ENCODE data around the gene HNF1A. TPM values are rescaled to one million over a fixed set of nuclear protein-coding genes. Genes with fewer than 3 reads are reported as not detected.
A peak's percentile ranks its signal among the peaks of the same experiment; 100 is the strongest.

The HNF1A gene
- total and polyA plus RNA-seq, 2 of the 13 experiments (the other 11 are each of a cell fraction or from before 2014, with no cell fraction given): 13.4 to 34.7 TPM

- ATAC-seq: peak; percentile 6; the same call in 2 of the 3 replicates
- Histone ChIP-seq H2AFZ (ENCODE audit: low read length) (no peak overlapping the region), H3K9me3 (ENCODE audit: low read length) (no peaks in the 10 kb centered on the region), H3K4me1 (ENCODE audit: insufficient read depth, low read length) (peaks cover 60% of the 10 kb centered on the region), H4K20me1 (ENCODE audit: insufficient read depth, low read length) (no peaks in the 10 kb centered on the region), H3K27ac (ENCODE audit: extremely low read length, insufficient read depth, low read length) (peak overlapping the region; percentile 100), H3K36me3 (replicated peaks in 1 of 2; ENCODE audit: control insufficient read depth in 1 of 2, insufficient read depth in 2 of 2, low read length in 2 of 2) (peaks cover 3 to 12% of the 10 kb centered on the region in 2 experiments; a peak in 3 of 5 replicates), H3K27me3 (ENCODE audit: control insufficient read depth in 1 of 2, insufficient read depth in 2 of 2, low read length in 2 of 2) (no peaks in the 10 kb centered on the region; a peak in 1 of 5 replicates), H3K4me2 (ENCODE audit: low read depth, low read length) (peak overlapping the region; percentile 93), H3K9ac (ENCODE audit: insufficient read depth, low read depth, low read length) (peak overlapping the region; percentile 99), H3K79me2 (ENCODE audit: insufficient read depth, low read length) (peaks cover 71% of the 10 kb centered on the region), H3K4me3 (replicated peaks in 1 of 3; ENCODE audit: insufficient read depth in 1 of 3, low read depth in 2 of 3, low read length in 3 of 3) (peak overlapping the region; percentile 90 to 98 (median 98))
- DNase-seq (ENCODE audit: low spot score): no peak
- 2% methylated on average over 7 of the region's 10 CpGs for WGBS (ENCODE audit: low lambda C conversion rate)
- TSS peak; percentile 53 for BruUV-seq (replicated peaks)
- CTCF ChIA-PET (ENCODE audit: low intra/inter-chr PET ratio, low total read pairs): no interaction called here
- FAIRE-seq: no peak
- in situ Hi-C loops (cut with HindIII; ENCODE audit: extremely low pct_ligation_motif_present, low pct_unique_long_range_greater_than_20kb): no loop called here
- intact Hi-C loops (cut with micrococcal nuclease; ENCODE audit: unreplicated experiment): loop anchor here (10.0 kb wide), 1 partner anchor 75 kb away; the partner anchor contains the start of gene SPPL3
- POLR2A ChIA-PET: interaction anchor here (0.6 to 6.9 kb wide), 22 partner anchors 7 to 658 kb away, joined by 3 to 176 read pairs (median 4); partner anchors contain the start of genes ACADS, C12orf43 and MLEC
- TF ChIP-seq TAF1 (CRISPR knock-in tag; IDR thresholded peaks at IDR 0.05): 0 out of 2 replicates have a peak, but pooled peaks have one; percentile 40
- peak; percentile 46; the same call in 1 of the 2 replicates for TF ChIP-seq EED (CRISPR knock-in tag; IDR thresholded peaks at IDR 0.05)
- peak; percentile 47; the same call in 1 of the 2 replicates for TF ChIP-seq PHF8 (CRISPR knock-in tag; IDR thresholded peaks at IDR 0.05)
- peak; percentile 25; the same call in 1 of the 2 replicates for TF ChIP-seq ZBTB7A (CRISPR knock-in tag; IDR thresholded peaks at IDR 0.05)
- no peak for TF ChIP-seq SRSF1 (optimal IDR thresholded peaks at IDR 0.05; ENCODE audit: low read depth, low read length)
- peak; percentile 5; the same call in 1 of the 2 replicates for TF ChIP-seq AHDC1 (CRISPR knock-in tag; IDR thresholded peaks at IDR 0.05; ENCODE audit: borderline replicate concordance)
- no peak for TF ChIP-seq ZNF614 (CRISPR knock-in tag; IDR thresholded peaks at IDR 0.05; ENCODE audit: borderline replicate concordance)
- no peak for TF ChIP-seq ZBTB25 (CRISPR knock-in tag; IDR thresholded peaks at IDR 0.05)
- TF ChIP-seq JUNB (CRISPR knock-in tag; IDR thresholded peaks at IDR 0.05; ENCODE audit: borderline replicate concordance): no peak
- TF ChIP-seq, protein P1, sequence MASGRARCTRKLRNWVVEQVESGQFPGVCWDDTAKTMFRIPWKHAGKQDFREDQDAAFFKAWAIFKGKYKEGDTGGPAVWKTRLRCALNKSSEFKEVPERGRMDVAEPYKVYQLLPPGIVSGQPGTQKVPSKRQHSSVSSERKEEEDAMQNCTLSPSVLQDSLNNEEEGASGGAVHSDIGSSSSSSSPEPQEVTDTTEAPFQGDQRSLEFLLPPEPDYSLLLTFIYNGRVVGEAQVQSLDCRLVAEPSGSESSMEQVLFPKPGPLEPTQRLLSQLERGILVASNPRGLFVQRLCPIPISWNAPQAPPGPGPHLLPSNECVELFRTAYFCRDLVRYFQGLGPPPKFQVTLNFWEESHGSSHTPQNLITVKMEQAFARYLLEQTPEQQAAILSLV (CRISPR knock-in tag; IDR thresholded peaks at IDR 0.05; ENCODE audit: borderline replicate concordance): 0 out of 2 replicates have a peak, but pooled peaks have one; percentile 6
- no peak for TF ChIP-seq CHD2 (IDR thresholded peaks at IDR 0.05; ENCODE audit: low read depth, low read length)
- TF ChIP-seq, protein P2, sequence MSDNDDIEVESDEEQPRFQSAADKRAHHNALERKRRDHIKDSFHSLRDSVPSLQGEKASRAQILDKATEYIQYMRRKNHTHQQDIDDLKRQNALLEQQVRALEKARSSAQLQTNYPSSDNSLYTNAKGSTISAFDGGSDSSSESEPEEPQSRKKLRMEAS (IDR thresholded peaks at IDR 0.05): no peak
- TF ChIP-seq ZNF598 (CRISPR knock-in tag; IDR thresholded peaks at IDR 0.05; ENCODE audit: borderline replicate concordance): 0 out of 2 replicates have a peak, but pooled peaks have one; percentile 20
- TF ChIP-seq TEAD2 (CRISPR knock-in tag; IDR thresholded peaks at IDR 0.05): no peak
- peak; percentile 53 for TF ChIP-seq BRD4 (CRISPR knock-in tag; IDR thresholded peaks at IDR 0.05)
- TF ChIP-seq HES4 (CRISPR knock-in tag; IDR thresholded peaks at IDR 0.05; ENCODE audit: borderline replicate concordance): peak; percentile 71; the same call in 1 of the 2 replicates
Observed at GRCh38 chr12:120979220-120979861, 998 bp downstream of the HNF1A start.

Measured in HepG2 (cell line).